Measurements from ENCODE around the gene USH1C. TPM values are rescaled to one million over a fixed set of nuclear protein-coding genes. Genes with fewer than 3 reads are reported as not detected.

Gene USH1C
- total RNA-seq, 1 donor, result not detected

DNA sequence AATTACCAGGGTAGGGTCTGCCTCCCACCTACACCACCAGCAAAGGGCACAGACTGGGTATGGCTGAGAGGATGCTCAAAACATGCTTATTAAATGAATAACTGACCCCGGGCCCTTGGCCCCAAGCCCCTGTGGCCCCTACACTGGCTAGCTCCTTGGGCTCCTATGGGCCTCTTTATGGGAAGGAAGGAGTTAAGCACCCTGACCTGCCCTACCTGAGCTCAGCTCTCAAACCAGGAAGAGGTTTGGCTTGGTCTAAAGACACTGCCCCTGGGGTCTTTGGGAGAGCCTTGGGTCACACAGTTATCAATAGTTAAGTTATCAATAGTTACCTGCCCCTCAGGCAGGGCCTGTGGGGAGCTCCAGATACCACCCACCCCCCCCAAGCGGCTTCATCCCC lies 1.2 kb downstream of the USH1C start:
- TF ChIP-seq, protein P1, sequence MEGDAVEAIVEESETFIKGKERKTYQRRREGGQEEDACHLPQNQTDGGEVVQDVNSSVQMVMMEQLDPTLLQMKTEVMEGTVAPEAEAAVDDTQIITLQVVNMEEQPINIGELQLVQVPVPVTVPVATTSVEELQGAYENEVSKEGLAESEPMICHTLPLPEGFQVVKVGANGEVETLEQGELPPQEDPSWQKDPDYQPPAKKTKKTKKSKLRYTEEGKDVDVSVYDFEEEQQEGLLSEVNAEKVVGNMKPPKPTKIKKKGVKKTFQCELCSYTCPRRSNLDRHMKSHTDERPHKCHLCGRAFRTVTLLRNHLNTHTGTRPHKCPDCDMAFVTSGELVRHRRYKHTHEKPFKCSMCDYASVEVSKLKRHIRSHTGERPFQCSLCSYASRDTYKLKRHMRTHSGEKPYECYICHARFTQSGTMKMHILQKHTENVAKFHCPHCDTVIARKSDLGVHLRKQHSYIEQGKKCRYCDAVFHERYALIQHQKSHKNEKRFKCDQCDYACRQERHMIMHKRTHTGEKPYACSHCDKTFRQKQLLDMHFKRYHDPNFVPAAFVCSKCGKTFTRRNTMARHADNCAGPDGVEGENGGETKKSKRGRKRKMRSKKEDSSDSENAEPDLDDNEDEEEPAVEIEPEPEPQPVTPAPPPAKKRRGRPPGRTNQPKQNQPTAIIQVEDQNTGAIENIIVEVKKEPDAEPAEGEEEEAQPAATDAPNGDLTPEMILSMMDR (IDR thresholded peaks at IDR 0.05; ENCODE audit: insufficient read depth, low read length), result no peak
- DNase-seq (ENCODE audit: low read depth), result no peak
- no peak overlapping the region for H3K4me3 ChIP-seq (ENCODE audit: low read depth, low read length)

DNA sequence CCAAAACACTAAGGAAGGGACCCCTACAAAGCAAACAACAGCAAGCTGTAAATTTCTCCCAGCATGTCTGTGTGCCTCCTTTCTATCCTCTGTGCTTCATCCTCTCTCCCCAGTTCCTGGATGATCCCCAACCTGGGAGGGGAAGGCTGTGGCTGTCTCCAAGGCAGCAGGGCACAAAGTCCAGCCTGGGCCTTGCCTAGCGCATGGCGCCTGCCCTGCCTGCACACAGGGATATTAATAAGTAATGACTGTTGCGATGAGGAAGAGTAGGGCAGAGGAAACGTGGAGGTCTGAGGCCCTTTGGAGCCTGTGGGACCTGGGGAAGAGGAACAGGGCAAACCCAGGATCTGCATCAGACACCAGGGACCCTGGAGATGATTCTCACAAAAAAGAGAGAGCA lies 2.0 kb downstream of the USH1C start:
- TF ChIP-seq, protein P1 (IDR thresholded peaks at IDR 0.05; ENCODE audit: insufficient read depth, low read length), result no peak
- DNase-seq (ENCODE audit: low read depth), result no peak

GRCh38 chr11:17541330-17541885 lies 2.8 kb downstream of the USH1C start:
- TF ChIP-seq, protein P1 (IDR thresholded peaks at IDR 0.05; ENCODE audit: insufficient read depth, low read length), result no peak
- DNase-seq (ENCODE audit: low read depth), result no peak
- H3K4me3 ChIP-seq (ENCODE audit: low read depth, low read length), result no peak overlapping the region

More for the DNA sequence above, 2.0 kb downstream of the USH1C start:
- H3K4me3 ChIP-seq (ENCODE audit: low read depth, low read length), result no peak overlapping the region

- TF ChIP-seq, protein P1 (IDR thresholded peaks at IDR 0.05; ENCODE audit: insufficient read depth, low read length), result no peak
- no peak for DNase-seq (ENCODE audit: low read depth)
- no peak overlapping the region for H3K4me3 ChIP-seq (ENCODE audit: low read depth, low read length)
Measured at GRCh38 chr11:17540807-17541206, 3.4 kb downstream of the USH1C start.

- TF ChIP-seq, protein P1 (IDR thresholded peaks at IDR 0.05; ENCODE audit: insufficient read depth, low read length), result no peak
- H3K4me3 ChIP-seq (ENCODE audit: low read depth, low read length), result no peak overlapping the region
- DNase-seq (ENCODE audit: low read depth), result no peak
Measured at GRCh38 chr11:17538731-17539130, 5.5 kb downstream of the USH1C start.

DNA sequence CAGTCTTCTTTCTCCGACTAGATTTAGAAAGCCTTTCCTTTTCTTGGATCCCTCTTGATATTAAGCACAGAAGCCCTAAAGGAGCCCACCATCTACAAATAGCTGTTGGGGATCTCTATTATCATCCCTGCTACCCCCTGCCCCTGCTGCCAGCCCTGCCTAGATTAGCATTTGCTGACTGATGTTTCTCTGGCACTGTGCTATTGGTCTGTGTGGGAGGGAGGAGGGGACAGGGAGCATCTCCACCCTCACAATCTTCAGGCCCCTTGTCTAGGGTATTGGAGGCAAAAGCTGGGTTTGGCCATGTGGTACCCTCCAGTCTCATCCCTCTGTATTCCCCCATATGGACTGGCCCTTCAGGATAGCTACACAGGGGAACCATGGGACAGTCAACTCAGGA lies 6.2 kb downstream of the USH1C start:
- no peak overlapping the region for H3K4me3 ChIP-seq (ENCODE audit: low read depth, low read length)
- TF ChIP-seq, protein P1 (IDR thresholded peaks at IDR 0.05; ENCODE audit: insufficient read depth, low read length), result no peak
- DNase-seq (ENCODE audit: low read depth), result no peak

GRCh38 chr11:17537261-17537660 lies 7.0 kb downstream of the USH1C start:
- no peak overlapping the region for H3K4me3 ChIP-seq (ENCODE audit: low read depth, low read length)
- no peak for DNase-seq (ENCODE audit: low read depth)
- TF ChIP-seq, protein P1 (IDR thresholded peaks at IDR 0.05; ENCODE audit: insufficient read depth, low read length), result no peak
